Measurements from ENCODE around the gene AGPAT4.

DNA sequence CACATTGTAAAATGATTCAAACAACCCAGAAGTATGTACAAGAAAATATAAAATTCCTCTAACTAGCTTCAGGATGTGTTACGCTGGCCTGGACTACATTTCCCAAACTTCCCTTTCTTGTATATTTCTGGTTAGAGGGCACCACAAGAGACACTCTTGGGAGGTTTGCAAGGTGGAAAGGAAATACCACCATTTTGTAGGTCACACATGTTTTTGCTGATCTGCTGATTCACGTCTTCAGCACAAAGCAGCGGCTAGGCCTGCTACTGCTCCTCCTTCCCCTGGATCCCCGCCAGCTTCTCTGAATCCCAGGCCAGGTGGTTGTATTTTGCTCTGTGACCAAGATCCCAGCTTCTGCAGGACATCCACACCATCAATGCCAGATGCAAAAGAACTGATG is 104.2 kb downstream of the AGPAT4 start:
- TF ChIP-seq, protein P1, sequence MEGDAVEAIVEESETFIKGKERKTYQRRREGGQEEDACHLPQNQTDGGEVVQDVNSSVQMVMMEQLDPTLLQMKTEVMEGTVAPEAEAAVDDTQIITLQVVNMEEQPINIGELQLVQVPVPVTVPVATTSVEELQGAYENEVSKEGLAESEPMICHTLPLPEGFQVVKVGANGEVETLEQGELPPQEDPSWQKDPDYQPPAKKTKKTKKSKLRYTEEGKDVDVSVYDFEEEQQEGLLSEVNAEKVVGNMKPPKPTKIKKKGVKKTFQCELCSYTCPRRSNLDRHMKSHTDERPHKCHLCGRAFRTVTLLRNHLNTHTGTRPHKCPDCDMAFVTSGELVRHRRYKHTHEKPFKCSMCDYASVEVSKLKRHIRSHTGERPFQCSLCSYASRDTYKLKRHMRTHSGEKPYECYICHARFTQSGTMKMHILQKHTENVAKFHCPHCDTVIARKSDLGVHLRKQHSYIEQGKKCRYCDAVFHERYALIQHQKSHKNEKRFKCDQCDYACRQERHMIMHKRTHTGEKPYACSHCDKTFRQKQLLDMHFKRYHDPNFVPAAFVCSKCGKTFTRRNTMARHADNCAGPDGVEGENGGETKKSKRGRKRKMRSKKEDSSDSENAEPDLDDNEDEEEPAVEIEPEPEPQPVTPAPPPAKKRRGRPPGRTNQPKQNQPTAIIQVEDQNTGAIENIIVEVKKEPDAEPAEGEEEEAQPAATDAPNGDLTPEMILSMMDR (conservative IDR thresholded peaks at IDR 0.05; ENCODE audit: low read length): no peak
- TF ChIP-seq EZH2phosphoT487 (IDR thresholded peaks at IDR 0.05; ENCODE audit: borderline replicate concordance, low read depth, low read length): no peak
